ENCODE data around the gene EVA1C.

Gene EVA1C

GRCh38 chr21:32393677-32394001 is 18.9 kb upstream of the EVA1C start:
- H3K4me3 ChIP-seq (ENCODE audit: control insufficient read depth, low read depth, low read length), result peak overlapping the region; percentile 66
- no peak for DNase-seq (ENCODE audit: low read depth)
- no peak for TF ChIP-seq CTCF (IDR thresholded peaks at IDR 0.05; ENCODE audit: control insufficient read depth, insufficient read depth, low read depth, low read length, missing control alignments)

DNA sequence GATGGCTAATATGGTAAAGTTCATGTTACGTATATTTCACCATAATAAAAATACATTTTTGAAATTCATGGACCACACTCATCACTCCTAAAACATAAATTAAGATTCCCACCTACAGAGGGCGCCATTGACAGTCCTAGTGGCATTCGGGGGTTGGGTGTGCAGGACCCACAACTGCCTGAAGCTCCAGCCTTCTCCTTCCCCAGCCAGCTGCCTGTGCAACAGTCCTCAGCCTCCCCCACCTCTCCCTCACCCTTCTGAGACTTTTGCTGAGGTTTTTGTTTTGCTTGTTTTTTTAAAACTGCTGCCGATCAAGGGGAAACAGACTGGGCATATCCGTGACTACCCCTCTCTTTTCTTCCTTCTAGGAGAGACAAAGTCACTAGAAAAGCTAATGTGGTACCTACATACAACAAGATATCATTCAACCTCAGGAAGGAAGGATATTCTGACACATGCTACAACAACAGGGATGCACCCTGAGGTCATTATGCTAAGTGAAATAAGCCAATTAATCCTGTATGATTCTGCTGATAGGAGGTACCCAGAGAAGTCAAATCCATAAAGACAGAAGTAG is 9.2 kb upstream of the EVA1C start:
- no peak for DNase-seq (ENCODE audit: low read depth)
- H3K4me3 ChIP-seq (ENCODE audit: control insufficient read depth, low read depth, low read length), result no peak overlapping the region
- TF ChIP-seq CTCF (IDR thresholded peaks at IDR 0.05; ENCODE audit: control insufficient read depth, insufficient read depth, low read depth, low read length, missing control alignments), result peak; percentile 64

GRCh38 chr21:32406405-32406804 is 6.1 kb upstream of the EVA1C start:
- no peak overlapping the region for H3K4me3 ChIP-seq (ENCODE audit: control insufficient read depth, low read depth, low read length)
- DNase-seq (ENCODE audit: low read depth), result no peak
- no peak for TF ChIP-seq CTCF (IDR thresholded peaks at IDR 0.05; ENCODE audit: control insufficient read depth, insufficient read depth, low read depth, low read length, missing control alignments)

GRCh38 chr21:32410291-32410690 is 2.2 kb upstream of the EVA1C start:
- no peak for DNase-seq (ENCODE audit: low read depth)
- TF ChIP-seq CTCF (IDR thresholded peaks at IDR 0.05; ENCODE audit: control insufficient read depth, insufficient read depth, low read depth, low read length, missing control alignments), result no peak
- H3K4me3 ChIP-seq (ENCODE audit: control insufficient read depth, low read depth, low read length), result no peak overlapping the region

- TF ChIP-seq CTCF (IDR thresholded peaks at IDR 0.05; ENCODE audit: control insufficient read depth, insufficient read depth, low read depth, low read length, missing control alignments), result no peak
- DNase-seq (ENCODE audit: low read depth), result no peak
- H3K4me3 ChIP-seq (ENCODE audit: control insufficient read depth, low read depth, low read length), result no peak overlapping the region
Measured at GRCh38 chr21:32410916-32411315, 1.6 kb upstream of the EVA1C start.

GRCh38 chr21:32411350-32412161 is 950 bp upstream of the EVA1C start:
- TF ChIP-seq CTCF (IDR thresholded peaks at IDR 0.05; ENCODE audit: control insufficient read depth, insufficient read depth, low read depth, low read length, missing control alignments), result no peak
- peak overlapping the region; percentile 69 for H3K4me3 ChIP-seq (ENCODE audit: control insufficient read depth, low read depth, low read length)
- DNase-seq (ENCODE audit: low read depth), result no peak

All from AG09309 (cell line).